RPMI8226 (cell line): ENCODE data around the gene BMAL1.

ENCODE experiments used
- DNase-seq: peaks from one replicate; pipeline ENCODE4 v3.0.0-alpha.2; 2015

BMAL1 gene

DNA sequence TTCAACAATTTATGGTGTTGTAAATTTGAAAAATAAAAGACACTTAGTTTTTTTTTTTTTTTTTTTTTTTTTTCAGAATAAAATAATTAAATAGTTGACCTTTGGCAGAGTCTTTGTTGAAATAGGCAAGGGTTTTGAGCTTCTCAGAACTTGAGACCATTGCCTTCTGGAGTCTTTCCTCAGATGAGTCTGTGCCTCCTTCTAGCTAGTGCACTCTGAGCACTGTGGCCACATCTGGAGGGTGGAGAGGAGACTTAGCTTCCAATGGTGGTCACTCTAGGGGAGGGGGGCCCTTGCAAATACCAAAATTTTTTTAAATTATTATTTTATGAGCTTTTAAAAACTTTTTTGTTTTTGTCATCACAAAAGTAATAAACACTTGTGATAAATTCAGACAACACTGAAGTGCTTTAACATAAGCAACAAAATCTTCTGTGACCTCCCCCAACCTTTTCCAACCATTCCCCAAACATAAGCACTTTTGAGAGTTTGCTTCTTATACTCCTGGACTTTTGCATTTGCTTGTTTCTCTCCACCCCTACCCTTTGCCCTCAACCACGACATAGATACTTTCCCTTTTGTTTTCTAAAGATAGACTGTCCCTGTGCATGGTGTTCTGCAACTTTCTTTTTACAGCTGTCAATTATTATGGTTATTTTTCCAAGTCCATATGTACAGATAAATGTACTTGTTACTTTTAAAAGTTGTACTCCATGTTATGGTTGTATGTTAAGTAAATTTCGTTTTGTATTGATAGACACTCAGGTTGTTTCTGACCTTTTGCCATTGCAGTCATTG lies 41.1 kb downstream of the BMAL1 start:
- peak; percentile 27 for DNase-seq

DNA sequence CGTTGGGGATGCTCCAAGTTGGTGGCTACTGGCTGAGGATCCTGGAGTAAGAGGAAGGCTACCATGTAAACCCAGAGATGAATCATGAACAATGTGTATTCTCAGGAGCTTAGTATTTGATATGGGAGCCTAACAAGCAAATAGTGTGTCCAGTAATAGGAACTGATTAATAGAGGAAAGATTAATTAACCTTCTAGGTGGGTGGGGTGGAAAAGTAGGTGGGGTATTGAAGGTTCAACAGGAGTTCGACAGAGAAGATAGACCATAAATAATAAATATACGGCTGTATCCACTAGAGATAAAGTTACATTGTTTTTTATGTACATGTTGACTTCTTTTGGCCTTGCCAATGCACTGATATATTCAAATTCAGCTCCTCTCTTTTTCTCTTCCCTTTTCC lies 43.1 kb downstream of the BMAL1 start:
- no peak for DNase-seq

DNA sequence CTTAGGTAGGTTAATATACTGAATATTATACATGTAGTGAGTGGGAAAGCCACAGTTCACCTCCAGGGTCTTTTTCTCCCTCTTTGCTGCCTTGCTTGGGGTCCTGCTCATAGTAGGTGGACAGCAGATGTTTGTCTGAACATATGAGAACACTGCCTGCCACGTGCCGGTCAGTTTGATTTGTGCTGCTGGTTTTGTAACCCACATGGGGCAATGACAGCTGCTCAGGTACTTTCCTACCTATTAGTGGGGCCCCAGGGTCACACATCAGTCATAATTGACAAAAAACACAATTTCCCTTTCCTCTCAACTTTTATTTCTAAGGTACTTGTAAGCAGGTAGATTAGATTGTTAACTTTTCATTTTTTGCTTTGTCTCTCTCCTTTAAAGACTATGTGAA lies 43.8 kb downstream of the BMAL1 start:
- no peak for DNase-seq

DNA sequence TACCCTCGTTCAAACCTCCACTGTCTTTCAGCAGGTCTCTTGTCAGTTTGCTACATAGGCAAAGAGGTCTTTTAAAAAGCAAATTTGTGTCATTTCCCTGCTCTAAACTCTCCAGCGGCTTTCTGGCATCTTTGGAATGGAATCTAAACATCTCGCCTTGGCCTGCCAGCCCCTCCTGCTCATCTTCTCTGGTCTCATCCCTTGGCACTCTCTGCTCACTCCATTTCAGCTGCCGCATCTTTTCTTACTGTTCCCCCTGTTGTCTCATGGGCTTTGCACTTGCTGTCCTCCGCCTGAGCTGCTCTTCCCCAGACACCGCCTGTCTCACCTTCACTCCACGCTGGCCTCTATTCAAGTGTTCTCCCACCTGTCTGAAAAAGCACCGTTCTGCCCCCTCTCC lies 46.6 kb downstream of the BMAL1 start:
- no peak for DNase-seq

DNA sequence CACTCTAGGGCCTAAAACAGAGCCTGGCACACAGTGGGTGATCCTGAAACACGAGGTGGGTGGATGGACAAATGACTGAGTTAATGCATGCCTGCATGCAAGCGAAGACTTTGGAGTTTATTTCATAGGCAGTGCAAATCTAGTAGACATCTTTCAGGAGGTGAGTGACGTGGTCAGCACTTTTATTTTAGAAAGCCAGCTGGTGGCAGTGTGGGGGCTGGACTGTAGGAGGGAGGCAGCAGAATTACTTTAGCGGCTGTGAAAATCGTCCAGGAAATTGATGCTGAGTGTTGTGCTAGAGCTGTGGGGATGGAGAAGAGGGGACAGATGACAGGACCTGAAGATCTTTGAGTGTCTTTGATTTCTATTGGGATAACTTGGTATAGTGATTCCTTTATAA lies 47.1 kb downstream of the BMAL1 start:
- DNase-seq = peak; percentile 16

DNA sequence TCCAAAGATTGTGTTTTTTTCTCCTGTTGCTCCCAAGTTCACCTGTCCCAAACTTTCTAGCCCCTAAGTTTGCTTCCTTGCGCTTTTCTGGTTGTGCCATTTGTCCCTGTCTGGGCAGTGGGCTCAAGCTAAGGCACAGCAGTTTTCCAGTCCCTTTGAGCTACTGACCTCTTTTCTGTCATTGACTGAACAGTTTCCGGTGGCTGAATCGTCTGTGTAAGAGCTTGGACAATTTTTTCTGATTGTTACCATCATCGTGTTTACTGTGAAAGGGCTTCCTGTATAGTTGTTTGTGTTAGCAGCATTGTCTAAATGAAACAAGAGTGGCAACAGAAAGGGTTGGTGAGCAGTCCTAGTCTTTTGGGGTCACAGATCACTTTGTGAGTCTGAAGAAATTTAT lies 49.8 kb downstream of the BMAL1 start:
- DNase-seq = no peak

DNA sequence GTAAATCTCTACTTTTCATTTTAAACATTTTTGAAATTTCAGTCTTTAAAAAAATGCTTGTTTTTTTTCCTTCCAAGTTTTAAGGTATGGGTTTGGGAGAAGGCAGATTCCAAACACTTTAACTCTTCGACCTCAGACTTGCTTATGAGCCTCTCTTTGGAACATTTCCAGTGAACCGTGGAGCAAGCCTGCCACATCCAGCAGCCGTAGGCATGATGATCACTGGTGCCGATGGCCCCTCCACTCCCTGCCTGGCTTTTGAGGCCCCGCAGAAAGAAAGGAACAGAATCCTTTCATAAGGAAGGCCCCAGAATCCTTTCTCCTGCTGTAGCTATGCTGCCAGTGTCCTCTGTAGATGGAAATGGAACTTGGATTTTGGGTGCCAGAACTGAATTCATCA lies 50.7 kb downstream of the BMAL1 start:
- DNase-seq = no peak

DNA sequence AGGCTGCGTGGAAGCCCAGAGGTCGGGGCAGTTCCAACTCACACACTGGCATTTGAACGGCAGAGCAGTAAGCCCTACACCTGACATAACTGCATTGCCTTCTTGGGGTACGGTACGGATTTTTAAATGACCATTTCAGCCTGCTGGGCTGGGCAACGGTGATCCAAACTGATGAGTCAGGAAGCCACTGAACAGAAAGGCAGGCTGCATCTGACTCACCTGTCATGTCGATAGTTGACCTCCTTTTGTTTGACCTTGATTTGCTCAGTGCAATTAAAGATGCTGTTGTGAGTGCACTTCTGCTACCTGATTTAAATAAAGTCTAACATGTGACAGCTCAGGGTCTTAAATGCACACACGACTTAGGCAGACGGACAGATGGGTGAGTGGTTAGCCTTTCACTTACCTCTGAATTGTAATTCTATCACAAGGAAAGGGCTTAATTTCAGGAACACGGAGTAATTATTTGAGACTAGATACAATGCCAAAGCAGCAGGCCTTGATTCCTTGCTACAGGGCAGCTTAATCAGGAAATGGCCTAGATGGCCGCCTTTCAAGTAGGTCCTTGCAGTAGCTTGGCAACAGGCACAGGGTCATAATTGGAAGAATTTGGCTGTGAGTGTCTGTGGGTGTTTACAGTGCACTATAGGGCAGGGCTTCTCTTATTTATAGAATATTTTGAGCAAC lies 52.2 kb downstream of the BMAL1 start:
- DNase-seq = no peak

DNA sequence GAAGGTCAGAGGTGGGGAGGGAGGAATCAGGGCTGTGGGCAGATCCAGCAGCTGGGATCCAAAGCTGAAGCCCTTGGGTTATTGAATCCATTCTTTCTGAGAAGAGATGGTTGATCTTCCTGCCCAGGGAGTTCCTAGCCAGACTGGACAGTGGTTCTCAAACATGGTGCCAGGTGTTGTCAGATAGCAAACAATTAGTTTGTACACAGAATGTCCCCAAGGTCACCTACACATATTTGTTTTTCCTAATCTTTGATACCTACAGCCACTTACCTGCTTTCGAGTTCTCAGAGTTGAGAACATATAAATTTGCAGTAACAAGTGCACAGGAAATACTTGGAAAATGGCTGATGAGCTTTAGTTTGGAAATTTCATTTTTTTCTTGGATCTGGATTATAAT lies 54.5 kb downstream of the BMAL1 start:
- no peak for DNase-seq

DNA sequence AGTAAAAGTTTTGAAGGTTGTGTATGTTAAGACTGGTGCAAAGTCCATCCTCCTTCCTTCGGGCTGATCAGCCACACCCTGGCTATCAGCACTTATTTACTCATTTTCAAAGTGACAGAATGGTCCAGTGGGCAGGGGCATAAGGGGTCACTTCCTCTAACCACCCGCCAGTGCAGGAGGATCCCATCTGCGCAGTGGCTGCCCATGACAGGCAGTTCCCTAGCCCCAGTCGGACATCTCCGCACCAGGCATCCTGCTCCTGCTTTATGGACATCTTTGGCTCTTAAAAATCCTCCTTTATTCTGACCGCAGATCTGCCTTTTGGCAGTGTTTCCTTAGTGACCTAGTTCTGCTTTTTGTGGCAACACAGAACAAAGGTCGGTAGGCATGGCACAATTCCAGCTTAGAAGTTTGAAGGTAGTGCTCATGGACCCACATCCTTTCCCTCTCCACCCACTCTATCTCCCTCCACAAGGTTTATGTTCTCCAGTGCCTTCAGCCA lies 55.9 kb downstream of the BMAL1 start:
- peak; percentile 74 for DNase-seq

DNA sequence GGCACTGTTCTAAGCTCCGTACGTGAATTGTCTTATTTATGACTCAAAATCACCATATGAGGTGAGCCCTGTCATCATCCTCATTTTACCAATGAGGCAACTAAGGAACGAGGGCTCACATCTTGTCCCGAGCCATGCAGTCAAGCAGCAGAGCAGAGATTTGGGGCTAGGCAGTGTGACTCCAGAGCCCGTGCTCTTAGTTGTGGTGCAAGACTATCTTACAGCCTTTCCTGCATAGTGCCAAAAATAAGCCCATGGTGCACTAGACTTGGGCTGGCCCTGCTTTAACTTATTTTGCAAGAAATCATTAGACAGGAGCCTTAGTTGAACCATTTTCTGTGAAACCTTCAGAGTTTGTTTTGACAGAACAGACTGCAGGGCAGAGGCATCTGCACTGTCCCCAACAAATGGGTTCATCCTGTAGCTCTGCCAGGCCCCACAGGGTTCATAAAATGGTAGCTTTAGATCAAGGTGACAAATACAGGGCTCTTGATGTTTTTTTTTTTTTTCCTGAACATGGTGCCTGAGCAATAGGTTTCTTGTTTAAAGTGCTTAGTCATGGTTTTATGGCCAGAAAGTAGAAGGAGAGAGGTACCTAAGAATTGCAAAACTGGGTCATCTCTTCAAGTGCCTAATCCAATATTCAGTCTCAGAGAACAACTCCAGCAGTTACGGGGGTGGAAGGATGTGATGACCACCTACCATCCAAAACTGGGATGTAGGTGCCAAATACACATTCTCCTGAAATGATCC lies 56.6 kb downstream of the BMAL1 start:
- no peak for DNase-seq

DNA sequence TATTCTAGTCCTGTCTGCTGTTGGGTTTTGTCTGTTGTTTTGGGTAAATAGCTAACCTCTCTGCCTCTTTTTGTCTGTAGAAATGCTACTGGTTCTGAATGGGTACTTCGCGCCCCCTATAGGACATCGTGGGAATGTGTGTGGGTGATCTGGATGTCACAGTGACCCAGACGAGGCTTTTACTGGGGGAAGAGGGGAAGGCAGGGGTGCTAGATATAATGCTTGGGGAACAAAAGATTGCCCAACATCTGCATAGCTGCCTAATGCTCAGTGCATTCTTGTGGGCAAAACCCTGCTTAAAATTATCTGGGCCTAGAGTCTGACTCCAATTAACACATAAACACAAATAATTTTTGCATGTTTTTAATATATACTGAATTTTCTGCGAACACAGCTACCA lies 57.7 kb downstream of the BMAL1 start:
- DNase-seq = peak; percentile 57

DNA sequence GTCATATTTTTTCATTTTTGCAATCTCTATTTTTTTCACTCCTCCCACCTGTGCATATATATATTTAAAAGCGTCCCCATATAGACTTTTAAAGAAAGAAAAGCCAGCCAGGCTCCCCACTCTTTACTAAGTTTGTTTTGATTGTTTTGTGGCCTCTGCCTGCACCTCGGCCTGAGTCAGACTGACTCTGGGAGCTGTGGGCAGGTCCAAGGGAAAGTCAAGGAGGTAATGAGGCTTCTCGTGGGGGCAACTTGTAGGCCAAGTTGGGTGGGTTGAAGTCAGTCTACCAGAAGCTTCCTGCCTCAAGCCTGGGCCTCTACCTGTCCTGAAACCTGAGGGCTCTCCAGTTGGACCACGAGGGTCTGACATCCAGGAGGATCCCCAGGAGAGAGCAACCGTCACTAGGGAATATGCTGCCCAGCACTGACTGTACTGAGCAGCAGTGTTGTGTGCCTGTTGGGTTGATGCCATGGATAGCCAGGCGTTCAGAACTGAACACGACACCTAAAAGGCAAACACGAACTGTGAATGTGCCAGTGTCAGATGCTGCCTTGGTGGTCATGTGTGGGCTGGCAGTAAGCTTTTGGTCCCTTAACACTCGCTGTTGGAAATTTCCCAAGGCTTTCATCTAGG lies 58.8 kb downstream of the BMAL1 start:
- DNase-seq = no peak

DNA sequence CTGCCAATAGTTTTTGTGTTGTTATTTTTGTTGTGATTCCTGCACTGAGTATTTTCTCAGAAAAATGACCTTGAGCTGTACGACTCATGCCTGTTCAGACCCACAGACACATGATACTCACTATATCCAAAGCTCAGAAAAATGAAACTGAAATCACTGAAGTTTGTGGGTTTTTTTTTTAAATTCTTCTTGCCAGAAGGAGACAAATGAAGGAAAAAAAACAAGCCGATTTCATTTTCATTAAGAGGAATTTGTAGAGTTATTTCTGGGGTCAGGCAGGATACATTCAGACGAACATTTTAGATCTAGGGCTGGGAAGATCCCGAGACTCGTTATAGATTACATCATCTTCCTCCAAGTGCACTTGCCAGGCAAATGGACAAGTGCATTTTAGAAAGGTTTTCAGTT lies 60.4 kb downstream of the BMAL1 start:
- DNase-seq = peak; percentile 37

DNA sequence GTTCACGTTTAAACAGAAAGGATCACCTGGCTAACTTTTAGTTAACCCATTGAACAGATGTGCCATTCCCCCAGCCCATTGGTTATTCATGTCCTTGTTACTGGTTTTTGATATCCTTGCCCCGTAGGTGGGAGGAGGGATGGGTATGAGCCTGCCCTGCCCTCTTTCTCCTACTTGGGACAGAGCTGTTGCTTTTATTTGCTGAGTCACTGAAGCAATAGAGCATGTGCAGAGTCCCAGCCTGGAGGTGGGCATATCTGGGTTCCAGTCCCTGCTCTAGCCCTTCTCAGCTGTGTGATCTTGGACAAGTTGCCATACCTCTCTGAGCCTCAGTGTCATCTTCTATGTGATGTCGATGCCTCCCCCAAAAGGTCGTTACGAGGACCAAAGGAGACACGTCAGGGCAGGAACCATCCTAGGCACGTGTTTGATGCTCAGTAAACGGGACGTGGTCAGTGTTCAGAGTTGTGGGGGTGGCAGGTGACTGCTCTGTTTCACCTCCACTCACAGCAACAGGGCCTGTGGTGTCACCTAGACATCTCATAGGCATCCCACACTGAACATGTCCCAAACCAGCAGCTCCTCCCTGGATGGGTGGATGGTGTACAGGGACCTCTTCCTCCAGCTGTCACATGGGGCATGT lies 61.0 kb downstream of the BMAL1 start:
- DNase-seq = peak; percentile 5

DNA sequence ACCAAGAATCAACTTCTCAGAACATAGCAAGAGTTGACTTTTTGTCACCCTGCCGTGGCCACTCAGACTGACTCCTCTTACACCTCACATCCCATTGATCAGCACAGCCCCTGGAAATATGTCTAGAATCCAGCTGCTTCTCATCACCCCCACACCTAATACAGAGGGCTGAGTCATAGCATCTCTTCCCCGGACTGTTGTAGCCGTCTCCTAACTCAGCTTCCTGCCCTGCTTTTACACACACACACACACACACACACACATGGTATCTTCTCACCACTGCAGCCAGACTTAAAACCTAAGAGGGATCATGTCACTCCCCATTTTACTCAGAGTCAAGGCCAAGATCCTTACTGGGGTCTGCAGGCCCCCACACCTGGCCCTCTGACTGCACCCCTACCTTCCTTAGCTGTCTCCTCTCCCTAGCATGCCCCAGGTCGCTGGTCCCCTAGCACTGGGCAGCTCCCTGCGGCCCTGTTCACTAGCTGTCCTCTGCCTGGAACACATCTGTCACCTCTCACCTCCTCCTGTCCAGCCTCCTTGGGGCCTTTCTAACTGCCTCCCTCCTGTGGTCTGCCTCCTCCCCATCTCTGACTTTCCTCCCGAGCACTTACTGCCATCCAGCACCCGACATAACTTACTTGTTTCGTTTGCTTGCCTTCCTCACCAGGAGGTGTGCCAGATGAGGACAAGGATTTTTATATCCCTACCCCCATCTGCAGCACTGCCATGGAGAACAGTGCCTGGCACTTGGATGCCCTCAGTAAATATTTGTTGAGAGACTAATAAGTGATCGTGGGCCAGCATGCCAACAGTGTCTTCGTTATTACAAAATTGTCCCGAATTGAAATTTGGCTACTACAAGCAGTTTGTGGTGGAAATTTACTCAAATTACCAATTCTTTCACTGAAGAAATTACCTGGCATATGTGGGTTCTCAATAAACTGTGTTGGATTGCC lies 61.9 kb downstream of the BMAL1 start:
- no peak for DNase-seq

DNA sequence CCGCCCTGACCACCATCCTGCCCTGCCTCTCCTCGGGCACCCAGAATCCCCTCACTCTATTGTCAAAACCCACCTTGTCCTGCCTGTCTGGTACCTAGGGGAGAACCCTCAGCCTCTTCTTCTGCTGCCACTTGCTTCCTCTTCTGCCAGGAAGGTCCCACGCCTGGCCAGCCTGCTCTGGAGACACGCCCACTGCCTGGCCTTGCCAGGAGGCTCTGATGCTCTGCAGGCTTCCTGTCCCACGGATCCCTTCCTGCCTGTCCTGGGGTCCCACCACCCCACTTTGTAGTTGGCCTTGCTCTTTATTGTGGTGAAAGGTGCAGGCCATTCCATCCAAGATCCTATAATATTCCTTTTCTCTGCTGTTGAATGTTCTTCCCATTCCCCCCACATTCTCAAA lies 63.4 kb downstream of the BMAL1 start:
- peak; percentile 5 for DNase-seq

DNA sequence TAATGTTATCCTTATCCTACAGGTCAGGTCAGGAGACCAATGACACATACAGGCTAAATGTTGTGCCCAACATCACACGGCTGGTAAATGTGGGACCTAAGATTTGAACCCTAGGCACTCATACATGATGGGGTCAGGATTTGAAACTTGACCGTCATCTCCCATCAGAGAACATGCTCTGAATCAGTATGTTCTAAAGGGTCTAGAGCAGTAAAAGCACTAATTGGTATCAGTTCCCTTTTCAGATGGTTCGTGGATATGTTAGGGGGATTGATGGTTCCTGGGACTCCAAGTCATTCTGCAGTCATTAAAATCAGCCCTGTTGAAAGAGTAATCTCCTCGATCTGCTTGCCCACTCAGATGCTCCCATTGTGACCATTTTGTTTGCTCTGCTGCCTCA lies 65.5 kb downstream of the BMAL1 start:
- peak; percentile 16 for DNase-seq

DNA sequence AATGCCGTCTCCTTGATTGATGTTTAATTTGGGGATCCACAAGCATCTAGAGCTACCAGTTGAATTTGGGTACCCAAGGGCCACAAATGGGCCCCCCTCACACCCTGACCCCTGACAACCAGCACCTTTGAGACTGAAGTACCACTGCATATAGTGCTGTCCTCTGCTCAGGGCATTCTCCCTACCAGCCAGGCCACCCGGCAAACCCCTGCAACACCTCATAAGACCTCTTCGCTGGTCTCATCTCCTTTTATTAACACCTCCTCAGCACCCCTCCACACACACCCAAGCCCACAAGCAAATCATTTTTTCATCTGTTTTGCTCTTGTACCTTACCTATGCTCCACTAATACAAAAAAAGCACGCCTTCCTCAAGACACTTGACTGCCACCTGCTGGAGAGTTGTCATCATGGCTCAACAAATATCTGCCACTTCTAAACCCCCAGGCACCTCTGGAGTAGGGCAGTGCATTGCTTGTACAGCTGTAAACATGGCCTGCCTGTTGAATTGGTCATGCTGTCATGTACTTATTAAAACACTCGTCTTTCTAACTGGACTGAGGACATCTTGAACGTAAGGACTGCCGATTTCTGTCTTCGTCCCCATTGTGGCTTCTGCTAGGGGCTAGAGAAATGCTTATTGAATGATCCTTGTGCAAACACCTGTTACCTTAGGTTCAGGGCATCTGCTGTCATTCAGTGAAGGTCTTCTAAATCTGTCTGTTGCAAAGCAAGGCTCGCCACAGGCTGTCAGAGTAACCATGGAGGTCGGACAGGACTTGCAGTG lies 66.5 kb downstream of the BMAL1 start:
- DNase-seq = peak; percentile 68

DNA sequence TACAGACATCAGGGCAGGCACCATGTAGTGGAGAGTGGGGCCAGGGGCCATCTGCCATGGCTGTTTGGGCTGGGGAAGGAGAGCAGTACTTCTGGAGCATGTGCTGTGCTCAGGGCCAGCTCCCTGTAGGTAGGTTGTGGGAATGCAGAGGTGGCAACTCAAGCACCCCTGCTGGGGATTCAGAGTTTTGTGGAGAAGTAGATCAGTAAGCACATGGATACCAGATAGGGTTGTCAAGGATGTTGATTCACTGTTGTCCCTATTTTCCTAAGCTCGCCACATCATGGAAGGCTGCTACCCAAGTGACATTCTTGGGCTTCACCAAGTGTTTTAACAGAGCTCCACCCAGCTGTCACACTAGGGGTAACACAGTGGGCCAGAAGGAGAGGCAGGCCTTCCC lies 67.2 kb downstream of the BMAL1 start:
- no peak for DNase-seq

DNA sequence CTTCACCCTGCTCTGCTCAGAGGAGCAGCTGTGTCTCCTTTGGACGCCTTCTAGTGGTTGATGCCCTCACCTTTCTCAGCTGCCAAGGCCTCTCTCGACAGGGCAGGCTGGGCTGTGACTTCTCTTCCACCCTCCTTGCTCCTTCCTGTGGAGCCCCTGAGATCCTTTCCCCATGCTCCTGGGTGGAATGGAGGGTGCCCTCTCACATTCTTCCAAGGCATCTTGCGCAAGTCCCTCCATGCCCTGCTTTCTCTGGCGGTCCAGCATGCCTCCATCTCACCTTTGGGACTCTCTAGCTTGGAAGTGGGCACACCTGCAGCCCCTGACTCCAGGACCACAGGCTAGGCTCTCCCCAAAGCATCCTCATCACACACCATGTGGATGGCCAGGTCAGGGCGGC lies 68.9 kb downstream of the BMAL1 start:
- DNase-seq = no peak
